ENCODE measurements around the gene TTC31.
A peak's percentile ranks its signal among the peaks of the same experiment; 100 is the strongest.
"Not testable (repeated sequence)": the region's sequence is repeated elsewhere in the genome, so short reads cannot be mapped to it uniquely, and the experiment has no call there.

TTC31 gene

DNA sequence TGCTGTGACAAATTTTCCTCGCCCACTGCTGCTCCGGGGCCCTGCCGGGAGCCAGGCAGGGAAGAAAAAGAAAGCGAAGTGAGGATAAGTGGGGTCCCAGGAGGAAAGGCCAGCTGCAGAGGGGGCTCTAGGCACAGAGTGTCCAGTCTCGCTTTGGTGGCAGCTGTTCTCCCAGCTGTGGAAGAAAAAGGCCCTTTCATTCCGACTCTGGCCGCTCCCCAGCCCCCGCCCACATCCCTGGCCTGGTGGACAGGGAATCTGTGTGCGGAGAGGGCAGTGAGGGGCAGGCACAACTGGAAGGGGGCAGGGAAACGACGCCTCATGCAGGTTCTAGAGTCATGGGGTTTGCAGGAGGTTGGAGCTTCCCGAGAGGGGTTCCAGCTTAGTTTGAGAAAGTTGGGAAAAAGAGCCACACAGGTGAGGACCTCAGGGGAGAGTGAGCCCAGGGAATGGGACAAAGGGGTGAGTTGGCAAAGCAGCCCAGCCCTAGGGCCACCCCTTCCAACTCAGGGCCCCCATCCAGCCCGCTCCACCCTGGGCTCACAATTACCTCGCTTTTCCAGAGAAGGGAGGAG, 43.0 kb upstream of the TTC31 start:
- Histone ChIP-seq H3K36me3 (no peaks in the 10 kb centered on the region), H3K27ac (no peak overlapping the region), H3K27me3 (peaks cover 78% of the 10 kb centered on the region), H3K4me3 (ENCODE audit: low read depth in 1 of 2, low read length in 1 of 2) (peak overlapping the region in 1 of 2 experiments; percentile 20), H3K9me3 (no peaks in the 10 kb centered on the region), H3K4me1 (ENCODE audit: control insufficient read depth in 1 of 2, insufficient read depth in 1 of 2, low read depth in 1 of 2, low read length in 1 of 2) (peaks cover 14 to 19% of the 10 kb centered on the region in 2 experiments)
- TF ChIP-seq, protein P1, sequence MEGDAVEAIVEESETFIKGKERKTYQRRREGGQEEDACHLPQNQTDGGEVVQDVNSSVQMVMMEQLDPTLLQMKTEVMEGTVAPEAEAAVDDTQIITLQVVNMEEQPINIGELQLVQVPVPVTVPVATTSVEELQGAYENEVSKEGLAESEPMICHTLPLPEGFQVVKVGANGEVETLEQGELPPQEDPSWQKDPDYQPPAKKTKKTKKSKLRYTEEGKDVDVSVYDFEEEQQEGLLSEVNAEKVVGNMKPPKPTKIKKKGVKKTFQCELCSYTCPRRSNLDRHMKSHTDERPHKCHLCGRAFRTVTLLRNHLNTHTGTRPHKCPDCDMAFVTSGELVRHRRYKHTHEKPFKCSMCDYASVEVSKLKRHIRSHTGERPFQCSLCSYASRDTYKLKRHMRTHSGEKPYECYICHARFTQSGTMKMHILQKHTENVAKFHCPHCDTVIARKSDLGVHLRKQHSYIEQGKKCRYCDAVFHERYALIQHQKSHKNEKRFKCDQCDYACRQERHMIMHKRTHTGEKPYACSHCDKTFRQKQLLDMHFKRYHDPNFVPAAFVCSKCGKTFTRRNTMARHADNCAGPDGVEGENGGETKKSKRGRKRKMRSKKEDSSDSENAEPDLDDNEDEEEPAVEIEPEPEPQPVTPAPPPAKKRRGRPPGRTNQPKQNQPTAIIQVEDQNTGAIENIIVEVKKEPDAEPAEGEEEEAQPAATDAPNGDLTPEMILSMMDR (IDR thresholded peaks at IDR 0.05): no peak

DNA sequence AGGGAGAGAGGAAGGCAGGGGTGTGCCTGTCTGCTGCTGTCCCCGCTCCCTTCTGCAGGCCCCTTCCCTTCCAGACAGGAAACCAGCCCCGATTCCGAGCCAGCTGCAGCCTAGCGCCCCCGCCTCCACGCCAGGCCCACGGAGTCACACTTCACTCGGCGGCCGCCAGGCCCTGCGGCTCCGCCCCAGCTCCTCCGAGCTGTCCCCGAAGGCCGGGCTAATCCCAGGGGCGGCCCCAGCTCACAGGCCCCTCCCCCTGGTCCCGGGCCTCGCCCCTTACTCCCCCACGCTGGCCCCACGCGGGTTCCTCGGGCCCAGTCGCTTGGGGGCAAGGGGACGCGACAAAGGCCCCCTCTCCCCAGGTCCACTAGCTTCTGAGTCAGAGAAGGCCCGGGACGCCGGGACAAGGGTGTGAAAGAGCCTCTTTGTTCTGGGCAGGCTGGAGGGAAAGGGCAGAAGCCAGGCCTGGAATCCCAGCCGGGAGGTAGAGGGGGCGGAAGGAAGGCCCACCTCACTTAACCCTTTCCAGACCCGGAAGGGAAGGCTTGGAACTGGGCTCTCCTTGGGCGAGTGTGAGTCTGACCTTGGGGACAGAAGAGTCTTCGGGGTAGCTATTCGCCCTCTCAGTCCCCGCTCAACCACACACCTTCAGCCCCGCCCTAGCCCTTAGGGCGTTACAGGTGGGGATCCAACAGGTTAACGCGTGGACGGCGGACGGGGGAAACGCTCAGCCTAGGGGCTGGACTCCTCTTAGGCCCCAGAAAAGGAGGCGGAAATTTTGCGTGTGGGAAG, 42.3 kb upstream of the TTC31 start:
- no peak overlapping the region for H3K27ac ChIP-seq
- H3K4me3 ChIP-seq (ENCODE audit: low read depth in 1 of 2, low read length in 1 of 2): peak overlapping the region in 1 of 2 experiments; percentile 20
- TF ChIP-seq, protein P1 (IDR thresholded peaks at IDR 0.05): no peak
- no peaks in the 10 kb centered on the region for H3K36me3 ChIP-seq
- peaks cover 85% of the 10 kb centered on the region for H3K27me3 ChIP-seq
- H3K4me1 ChIP-seq (ENCODE audit: control insufficient read depth in 1 of 2, insufficient read depth in 1 of 2, low read depth in 1 of 2, low read length in 1 of 2): peaks cover 14 to 19% of the 10 kb centered on the region in 2 experiments
- no peaks in the 10 kb centered on the region for H3K9me3 ChIP-seq

DNA sequence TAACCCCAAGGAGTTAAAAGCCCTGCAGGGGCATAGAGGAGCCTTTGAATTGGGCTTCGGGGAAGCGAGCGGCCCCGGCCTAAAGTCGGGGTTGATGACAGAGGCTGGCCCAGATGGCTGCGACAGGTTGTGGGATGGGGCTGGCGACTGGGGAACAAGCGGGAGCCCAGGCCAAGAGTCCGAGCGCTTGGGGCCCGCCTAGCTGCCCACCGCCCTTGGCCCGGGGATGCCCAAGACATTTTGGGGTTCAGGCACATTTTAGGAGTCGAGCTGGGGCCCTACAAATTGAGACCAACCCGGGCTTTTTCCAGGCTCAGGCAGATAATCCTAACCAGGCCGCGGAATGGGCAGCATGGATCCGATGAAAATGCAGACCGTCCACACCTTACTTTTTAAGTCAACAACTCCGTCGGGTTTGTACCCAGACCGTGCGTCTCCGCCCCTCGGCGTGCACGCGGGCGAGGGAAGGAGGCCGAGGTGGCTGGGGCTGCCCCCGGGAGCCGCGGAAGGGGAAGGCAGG, 41.7 kb upstream of the TTC31 start:
- H3K36me3 ChIP-seq: no peaks in the 10 kb centered on the region
- no peaks in the 10 kb centered on the region for H3K9me3 ChIP-seq
- peak overlapping the region in 1 of 2 experiments; percentile 42 for H3K4me3 ChIP-seq (ENCODE audit: low read depth in 1 of 2, low read length in 1 of 2)
- TF ChIP-seq, protein P1 (IDR thresholded peaks at IDR 0.05): no peak
- peaks cover 14 to 19% of the 10 kb centered on the region in 2 experiments for H3K4me1 ChIP-seq (ENCODE audit: control insufficient read depth in 1 of 2, insufficient read depth in 1 of 2, low read depth in 1 of 2, low read length in 1 of 2)
- no peak overlapping the region for H3K27ac ChIP-seq
- peaks cover 91% of the 10 kb centered on the region for H3K27me3 ChIP-seq

DNA sequence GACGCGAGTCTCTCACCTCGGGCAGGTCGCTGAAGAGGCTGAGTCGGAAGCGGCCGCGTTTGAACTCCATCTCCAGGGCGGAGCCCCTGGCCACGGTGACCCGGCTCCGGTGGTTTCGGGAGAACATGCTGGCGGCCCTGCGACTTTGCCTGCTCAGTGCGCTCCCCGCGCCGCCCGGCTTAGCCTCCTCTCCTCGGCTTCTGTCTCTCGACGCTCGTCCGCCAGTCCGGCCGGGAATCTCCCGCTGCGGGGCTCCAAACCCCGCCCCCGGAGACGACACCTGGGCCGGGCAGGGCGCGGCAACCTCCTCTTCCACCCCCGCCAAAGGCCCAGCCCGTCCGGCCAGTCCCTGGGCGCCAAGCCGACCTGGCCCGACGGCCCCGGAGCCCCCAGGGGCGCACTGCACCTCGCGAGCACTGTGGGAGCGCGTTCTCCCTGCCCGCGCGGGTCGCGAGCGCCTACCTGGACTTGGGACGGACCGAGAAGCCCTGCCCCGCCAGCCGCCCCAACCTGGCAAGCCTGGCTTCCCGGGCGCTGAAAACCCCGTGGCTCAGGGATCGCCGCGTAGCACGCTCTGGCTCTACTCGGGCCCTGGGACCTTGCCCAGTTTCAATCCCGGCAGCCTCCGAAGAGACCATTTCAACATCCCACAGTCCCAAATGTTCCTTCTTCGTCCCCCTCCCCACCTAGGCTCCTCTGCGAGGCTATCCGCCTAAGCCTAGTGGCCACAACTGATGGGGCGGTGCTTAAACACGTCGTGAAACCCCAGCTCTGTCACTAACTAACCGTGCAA, 41.0 kb upstream of the TTC31 start, which contains the start of gene RTKN:
TSS of gene RTKN (minus strand) at position 248 of the 793 bp plus-strand sequence. CDS start at position 127, 121 bp downstream.
- Histone ChIP-seq H3K27me3 (peaks cover 98% of the 10 kb centered on the region), H3K9me3 (no peaks in the 10 kb centered on the region), H3K36me3 (no peaks in the 10 kb centered on the region), H3K4me1 (ENCODE audit: control insufficient read depth in 1 of 2, insufficient read depth in 1 of 2, low read depth in 1 of 2, low read length in 1 of 2) (peaks cover 14 to 19% of the 10 kb centered on the region in 2 experiments), H3K27ac (no peak within 1 kb of the TSS), H3K4me3 (ENCODE audit: low read depth in 1 of 2, low read length in 1 of 2) (peak within 1 kb of the TSS in 1 of 2 experiments; percentile 42)
- TF ChIP-seq, protein P1 (IDR thresholded peaks at IDR 0.05): no peak

DNA sequence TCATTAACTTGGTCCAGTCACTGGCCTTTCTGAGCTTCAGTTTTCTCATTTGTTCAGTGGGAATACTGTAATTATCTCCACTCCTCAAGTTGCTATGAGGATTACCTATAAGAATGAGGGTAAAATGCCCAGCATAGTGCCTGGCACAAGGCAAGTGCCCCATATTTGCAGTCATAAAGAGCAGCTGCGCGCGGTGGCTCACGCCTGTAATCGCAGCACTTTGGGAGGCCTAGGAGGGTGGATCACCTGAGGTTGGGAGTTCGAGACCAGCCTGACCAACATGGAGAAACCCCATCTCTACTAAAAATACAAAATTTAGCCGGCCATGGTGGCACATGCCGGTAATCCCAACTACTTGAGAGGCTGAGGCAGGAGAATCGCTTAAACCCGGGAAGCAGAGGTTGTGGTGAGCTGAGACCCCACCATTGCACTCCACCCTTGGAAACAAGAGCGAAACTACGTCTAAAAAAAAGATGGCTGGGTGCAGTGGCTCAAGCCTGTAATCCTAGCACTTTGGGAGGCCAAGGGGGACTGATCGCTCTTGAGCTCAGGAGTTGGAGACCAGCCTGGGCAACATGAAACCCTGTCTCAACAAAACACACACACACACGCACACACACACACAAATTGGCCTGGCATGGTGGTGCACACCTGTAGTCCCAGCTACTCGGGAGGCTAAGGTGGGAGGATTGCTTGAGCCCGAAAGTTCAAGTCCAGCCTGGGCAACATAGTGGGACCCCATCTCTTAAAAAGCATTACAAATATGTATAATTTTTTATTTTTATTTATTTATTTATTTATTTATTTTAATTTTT, 40.2 kb upstream of the TTC31 start:
- H3K4me1 ChIP-seq (ENCODE audit: control insufficient read depth in 1 of 2, insufficient read depth in 1 of 2, low read depth in 1 of 2, low read length in 1 of 2): peaks cover 14 to 19% of the 10 kb centered on the region in 2 experiments
- not testable (repeated sequence) for H3K36me3 ChIP-seq; H3K27ac ChIP-seq; H3K9me3 ChIP-seq; H3K4me3 ChIP-seq (ENCODE audit: low read depth in 1 of 2, low read length in 1 of 2)
- H3K27me3 ChIP-seq: peaks cover 100% of the 10 kb centered on the region
